GM18858 (cell line): ENCODE data around the gene KRTAP10-8.
"Not testable (repeated sequence)": the region's sequence is repeated elsewhere in the genome, so short reads cannot be mapped to it uniquely, and the experiment has no call there.

Source experiments
- ATAC-seq: cut with Tn5 transposase; IDR thresholded peaks from one replicate; pipeline ENCODE4 v1.9.1; 2021; ENCODE audit not compliant: unreplicated experiment

Gene KRTAP10-8

DNA sequence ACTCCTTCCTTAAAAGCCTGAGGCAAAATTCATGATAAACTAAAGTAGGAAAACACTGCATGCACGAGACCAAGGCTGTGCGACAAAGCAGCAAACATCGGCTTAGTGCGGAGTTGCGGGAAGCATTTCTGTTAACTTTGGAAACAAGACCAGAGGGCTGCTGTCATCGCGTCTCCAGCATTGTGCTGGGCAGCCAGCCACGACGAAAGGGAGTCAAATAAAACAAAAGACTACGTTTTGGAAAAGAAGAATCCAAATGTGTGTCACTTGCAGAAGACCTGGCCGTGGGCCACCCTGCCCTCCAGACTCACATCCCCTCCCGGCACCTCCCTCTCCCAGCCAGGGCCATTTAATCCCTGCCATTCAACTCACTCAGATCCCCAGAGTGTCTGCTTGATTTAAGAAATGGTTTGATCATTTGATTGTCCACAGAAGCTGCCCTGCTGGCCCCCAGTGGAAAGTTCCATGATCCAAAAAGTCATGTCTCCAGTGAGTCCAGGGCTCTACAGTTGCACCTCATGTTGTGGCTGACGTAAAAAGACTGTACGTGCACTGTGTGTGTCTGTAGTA, 31.9 kb downstream of the KRTAP10-8 start:
- ATAC-seq = no peak

GRCh38 chr21:44644878-44645277, 33.0 kb downstream of the KRTAP10-8 start:
- ATAC-seq = no peak

- ATAC-seq = not testable (repeated sequence)
Observed at GRCh38 chr21:44646366-44647221, 34.7 kb downstream of the KRTAP10-8 start, which contains the start of gene KRTAP10-11. Gene KRTAP10-11, plus strand, starts transcription at chr21:44646414. Its CDS starts 45 bp downstream, at chr21:44646459.

- ATAC-seq = no peak
Observed at GRCh38 chr21:44647222-44647552, 35.3 kb downstream of the KRTAP10-8 start.

DNA sequence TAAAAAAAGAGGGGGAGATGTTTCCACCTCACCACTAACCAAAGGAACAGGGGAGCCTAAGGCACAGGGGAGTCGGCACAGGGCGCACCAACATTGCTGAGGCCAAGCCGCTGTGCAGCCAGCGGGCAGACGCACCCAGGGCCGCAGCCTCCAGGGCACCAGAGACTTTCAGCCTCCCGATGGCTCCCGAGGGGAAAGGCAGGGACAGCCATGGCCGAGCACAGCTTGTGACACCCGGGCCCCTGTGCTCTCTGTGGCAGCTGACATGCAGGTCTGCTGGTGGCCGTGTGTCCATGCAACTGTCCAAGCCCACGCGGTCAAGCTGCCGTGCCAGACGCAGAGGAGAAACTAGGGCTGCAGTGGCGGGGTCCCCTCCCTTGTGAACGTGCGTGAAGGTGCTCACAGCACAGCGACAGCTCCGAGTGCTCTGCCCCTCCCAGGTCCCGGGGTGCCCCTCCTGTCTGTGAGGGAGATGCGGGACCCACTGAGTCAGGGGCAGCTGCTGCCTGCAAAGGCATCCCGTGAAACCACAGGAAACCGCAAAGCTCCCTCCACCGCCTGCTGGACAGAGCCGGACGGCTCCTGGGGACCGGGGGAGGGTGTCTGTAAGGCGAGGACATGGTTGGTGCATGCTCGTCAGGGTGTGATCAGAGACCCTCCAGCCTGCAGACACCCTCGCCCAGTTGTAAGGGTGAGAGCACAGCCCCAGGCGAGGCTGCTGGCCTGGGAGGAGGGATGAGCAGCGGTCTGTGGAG, 36.9 kb downstream of the KRTAP10-8 start:
- no peak for ATAC-seq

DNA sequence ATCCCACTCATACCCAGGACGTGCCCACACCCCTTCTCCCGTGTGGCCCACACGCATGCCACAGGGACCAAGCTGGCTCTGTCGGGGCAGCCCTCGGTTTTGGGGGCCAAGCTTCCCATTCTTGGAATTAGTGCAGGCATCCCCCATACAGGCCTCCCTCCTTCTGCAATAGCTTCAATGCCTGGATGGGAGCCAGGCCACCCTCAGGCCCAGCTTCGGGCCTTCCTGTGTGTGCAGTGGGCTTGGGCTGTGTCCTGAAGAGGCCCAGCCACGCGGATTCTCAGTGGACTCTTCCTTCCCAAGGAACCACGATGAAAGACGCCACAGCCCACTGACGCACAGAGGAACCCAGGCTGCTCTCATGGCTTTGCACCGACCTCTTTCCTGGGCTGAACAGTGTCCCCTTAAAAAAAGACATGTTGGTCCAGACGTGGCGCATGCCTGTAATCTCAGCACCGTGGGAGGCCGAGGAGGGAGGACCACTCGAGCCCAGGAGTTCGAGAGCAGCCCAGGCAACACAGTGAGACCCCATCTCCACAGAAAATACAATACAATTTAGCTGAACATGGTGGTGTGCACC, 37.7 kb downstream of the KRTAP10-8 start:
- no peak for ATAC-seq

- ATAC-seq = no peak
Observed at GRCh38 chr21:44650265-44650972, 38.5 kb downstream of the KRTAP10-8 start.

- ATAC-seq = no peak
Observed at GRCh38 chr21:44650973-44651675, 39.2 kb downstream of the KRTAP10-8 start.

- no peak for ATAC-seq
Observed at GRCh38 chr21:44653123-44653522, 41.2 kb downstream of the KRTAP10-8 start.

DNA sequence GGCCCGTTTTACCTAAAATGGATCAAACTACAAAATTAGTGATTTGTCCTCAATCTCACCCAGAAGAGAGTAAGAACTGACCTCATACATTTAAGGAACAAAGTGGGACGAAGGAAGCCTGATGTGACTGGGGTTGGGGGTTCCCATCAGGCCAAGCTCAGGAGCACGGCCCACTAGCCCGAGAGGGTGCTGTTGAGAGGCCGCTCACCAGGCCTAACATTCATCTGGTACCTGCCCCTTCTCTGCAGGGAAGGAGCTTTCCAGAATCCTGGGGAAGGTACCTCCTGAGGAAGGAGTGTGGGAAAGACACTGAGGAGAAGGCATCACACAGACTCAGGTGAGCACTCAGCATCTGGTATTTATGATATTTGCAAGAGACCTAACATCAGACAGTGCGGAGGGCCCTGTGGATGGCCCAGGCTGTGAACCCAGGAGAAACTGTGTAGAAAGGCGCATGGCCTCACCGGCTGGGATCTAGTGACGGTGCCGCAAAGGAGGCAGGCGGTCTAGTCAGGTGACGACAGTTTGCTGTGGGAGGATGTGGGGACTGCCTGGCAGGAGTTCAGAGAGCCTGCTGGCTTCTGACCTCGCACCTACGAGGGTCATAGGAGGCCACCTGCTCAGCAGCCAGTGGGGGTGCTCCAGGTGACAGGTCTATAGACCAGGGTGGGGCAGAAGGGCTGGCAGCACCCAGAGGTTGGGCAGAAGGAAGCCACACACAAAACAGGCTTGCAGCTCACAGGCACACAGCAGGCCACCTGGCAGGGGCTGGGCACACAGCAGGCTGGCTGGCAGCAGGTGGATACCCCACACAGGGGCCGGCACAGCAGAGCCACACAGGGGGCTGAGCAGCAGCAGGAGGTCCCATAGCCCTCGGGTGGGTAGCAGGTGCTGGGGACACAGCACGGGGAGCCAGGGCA, 42.0 kb downstream of the KRTAP10-8 start:
- ATAC-seq = no peak

GRCh38 chr21:44654576-44655175, 42.8 kb downstream of the KRTAP10-8 start, which contains the start of gene KRTAP12-4:
Gene KRTAP12-4, minus strand, starts transcription at chr21:44654659. Its CDS starts 45 bp downstream, at chr21:44654614.
- ATAC-seq = no peak

GRCh38 chr21:44656868-44657267, 45.0 kb downstream of the KRTAP10-8 start:
- ATAC-seq = no peak

DNA sequence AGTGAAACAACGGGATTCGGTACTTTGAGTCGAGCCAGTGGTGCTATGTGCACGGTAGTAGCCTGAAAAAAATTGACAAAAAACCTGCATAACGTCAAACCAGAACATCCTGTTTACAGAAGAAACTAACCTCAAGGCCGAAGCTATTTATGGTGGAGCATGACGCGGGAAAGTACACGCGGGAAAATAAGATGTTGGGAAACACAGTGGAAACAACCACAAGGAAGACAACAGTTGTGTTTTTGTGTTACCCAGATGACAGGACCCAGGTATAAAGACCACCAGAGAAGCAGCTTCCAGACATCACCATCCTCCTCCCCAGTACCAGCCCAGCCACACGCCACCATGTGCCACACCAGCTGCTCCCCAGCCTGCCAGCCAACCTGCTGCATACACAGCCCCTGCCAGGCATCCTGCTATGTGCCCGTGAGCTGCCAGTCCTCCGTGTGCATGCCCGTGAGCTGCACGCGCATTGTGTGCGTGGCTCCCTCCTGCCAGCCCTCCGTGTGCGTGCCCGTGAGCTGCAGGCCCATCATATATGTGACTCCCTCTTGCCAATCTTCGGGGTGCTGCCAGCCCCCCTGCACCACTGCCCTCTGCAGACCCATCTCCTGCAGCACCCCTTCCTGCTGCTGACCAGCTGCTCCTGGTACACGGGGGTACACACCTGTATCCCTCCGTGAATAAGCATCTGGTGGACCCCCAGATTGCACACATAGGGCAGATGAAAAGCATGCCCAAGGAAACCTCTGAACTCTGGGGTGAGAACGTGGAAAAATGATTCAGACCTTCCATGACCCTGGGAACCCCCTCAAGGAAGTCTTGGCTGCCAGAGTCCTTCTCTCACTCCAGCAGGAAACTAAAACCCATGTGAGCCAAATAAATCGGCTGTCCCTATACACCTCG, 46.0 kb downstream of the KRTAP10-8 start, which contains the start of gene KRTAP12-3:
KRTAP12-3 (plus strand) TSS at position 298 of the 906 bp plus-strand sequence; CDS start at position 346, 48 bp downstream.
- no peak for ATAC-seq

GRCh38 chr21:44658541-44658910, 46.6 kb downstream of the KRTAP10-8 start:
- no peak for ATAC-seq

- no peak for ATAC-seq
Observed at GRCh38 chr21:44658913-44659595, 47.2 kb downstream of the KRTAP10-8 start.

DNA sequence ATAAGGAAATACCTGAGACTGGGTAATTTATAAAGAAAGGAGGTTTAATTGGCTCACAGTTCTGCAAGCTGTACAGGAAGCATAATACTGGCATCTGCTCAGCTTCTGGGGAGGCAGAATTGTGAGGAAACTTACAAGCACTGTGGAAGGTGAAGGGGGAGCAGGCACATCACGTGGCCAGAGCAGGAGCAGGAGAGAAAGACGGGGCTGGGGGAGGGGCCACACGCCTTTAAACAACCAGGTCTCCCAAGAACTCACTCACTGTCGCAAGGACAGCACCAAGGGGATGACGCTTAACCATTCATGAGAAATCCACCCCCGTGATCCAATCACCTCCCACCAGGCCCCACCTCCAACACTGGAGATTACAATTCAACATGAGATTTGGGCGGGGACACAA, 49.7 kb downstream of the KRTAP10-8 start:
- not testable (repeated sequence) for ATAC-seq
